Muscle layer of colon (tissue), 2 donors: Measurements from ENCODE around the gene PRKAG3.

Source experiments
- H3K27ac ChIP-seq: one replicate; pipeline ENCODE4 v1.7.0; 2013; ENCODE audit warnings: low read depth, mild to moderate bottlenecking, low read length, moderate library complexity
- H3K27me3 ChIP-seq, 2 donors: one replicate each; pipeline ENCODE4 v1.7.0; 2013; ENCODE audit warnings: low read length in 2 of 2, mild to moderate bottlenecking in 2 of 2; ENCODE audit not compliant: insufficient read depth in 2 of 2, control insufficient read depth in 1 of 2
- H3K36me3 ChIP-seq: one replicate; pipeline ENCODE4 v1.7.0; 2013; ENCODE audit warnings: mild to moderate bottlenecking, low read length; ENCODE audit not compliant: insufficient read depth
- H3K4me1 ChIP-seq: one replicate; pipeline ENCODE4 v1.7.0; 2013; ENCODE audit warnings: mild to moderate bottlenecking, low read length; ENCODE audit not compliant: insufficient read depth
- H3K4me3 ChIP-seq, 2 donors: one replicate each; pipeline ENCODE4 v1.7.0; 2013; ENCODE audit warnings: low read length in 2 of 2, low read depth in 1 of 2, mild to moderate bottlenecking in 1 of 2, moderate library complexity in 1 of 2
- H3K9ac ChIP-seq: one replicate; pipeline ENCODE4 v1.7.0; 2013; ENCODE audit warnings: low read length
- H3K9me3 ChIP-seq: one replicate; pipeline ENCODE4 v1.7.0; 2013; ENCODE audit warnings: mild to moderate bottlenecking, low read length
- donor health status: abdominal sarcoma.
- donor health status: Adenocarcinoma of cecum.

Gene PRKAG3

DNA sequence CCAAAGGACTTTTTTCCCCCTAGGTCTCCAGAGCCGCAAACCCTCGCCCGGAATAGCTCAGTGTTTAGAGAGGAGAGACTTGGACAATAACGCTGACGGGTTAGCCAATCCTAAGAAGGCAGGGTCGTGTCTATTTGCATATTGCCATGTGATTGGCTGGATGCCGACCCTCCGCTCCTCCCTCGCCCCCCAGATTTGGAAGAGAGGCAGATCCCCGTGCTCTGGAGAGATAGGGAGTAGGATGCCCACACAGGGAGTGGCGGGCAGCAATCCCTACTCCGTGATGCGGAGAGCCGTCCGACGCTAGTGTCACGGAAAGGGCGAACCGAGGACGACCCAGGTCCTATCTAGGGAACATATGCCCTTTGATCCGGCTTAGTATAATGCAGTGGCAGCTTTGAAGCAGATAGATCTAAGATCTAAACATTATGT lies 29.4 kb upstream of the PRKAG3 start:
- no peaks in the 10 kb centered on the region for H3K9me3 ChIP-seq
- H3K36me3 ChIP-seq = no peaks in the 10 kb centered on the region
- H3K4me1 ChIP-seq = peaks cover 14% of the 10 kb centered on the region
- H3K27me3 ChIP-seq = peaks cover 50 to 79% of the 10 kb centered on the region in 2 donors
- H3K9ac ChIP-seq = no peak overlapping the region
- no peak overlapping the region for H3K27ac ChIP-seq
- no peak overlapping the region for H3K4me3 ChIP-seq

DNA sequence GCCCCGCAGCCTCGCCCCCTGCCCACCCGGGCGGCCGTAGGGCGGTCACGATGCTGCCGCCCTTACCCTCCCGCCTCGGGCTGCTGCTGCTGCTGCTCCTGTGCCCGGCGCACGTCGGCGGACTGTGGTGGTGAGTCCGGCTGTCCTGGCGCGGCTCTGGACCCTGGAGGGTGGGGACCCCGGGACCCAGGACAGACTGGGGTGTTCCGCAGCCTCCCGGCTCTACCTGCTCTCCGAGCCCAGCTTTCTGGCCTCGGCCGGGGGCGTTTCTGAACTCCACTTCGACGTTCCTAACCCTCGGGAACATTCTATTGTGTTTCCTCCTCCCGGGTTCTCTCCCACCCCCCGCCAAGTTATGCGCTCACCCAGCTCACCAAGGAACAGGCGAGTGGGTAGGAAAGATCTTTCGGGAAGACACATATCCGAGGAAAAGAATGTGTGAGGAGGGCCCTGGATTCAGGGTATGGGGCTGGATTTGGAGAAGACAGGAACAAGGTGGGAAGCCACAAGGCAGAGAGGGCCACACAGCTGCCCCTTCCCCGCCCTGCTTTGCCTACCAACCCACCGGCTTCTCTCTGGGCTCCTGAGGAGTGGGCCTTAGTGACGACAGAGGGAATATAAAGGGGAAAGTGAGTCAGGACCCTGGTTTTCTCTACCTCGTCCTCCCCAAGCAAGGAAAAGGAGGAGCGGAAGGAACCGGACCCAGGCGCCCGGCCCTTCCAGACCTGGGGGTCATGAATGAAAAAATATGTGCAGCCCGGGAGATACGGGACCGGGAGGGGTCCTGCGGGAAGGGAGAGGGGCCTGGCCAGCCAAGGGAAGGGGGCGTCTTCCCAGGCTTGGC lies 28.6 kb upstream of the PRKAG3 start:
- Histone ChIP-seq H3K36me3 (no peaks in the 10 kb centered on the region), H3K27me3 (peaks cover 50 to 83% of the 10 kb centered on the region in 2 donors), H3K4me1 (peaks cover 14% of the 10 kb centered on the region), H3K27ac (no peak overlapping the region), H3K9me3 (no peaks in the 10 kb centered on the region), H3K4me3 (peak overlapping the region in 1 of 2 donors; percentile 50), H3K9ac (no peak overlapping the region)

DNA sequence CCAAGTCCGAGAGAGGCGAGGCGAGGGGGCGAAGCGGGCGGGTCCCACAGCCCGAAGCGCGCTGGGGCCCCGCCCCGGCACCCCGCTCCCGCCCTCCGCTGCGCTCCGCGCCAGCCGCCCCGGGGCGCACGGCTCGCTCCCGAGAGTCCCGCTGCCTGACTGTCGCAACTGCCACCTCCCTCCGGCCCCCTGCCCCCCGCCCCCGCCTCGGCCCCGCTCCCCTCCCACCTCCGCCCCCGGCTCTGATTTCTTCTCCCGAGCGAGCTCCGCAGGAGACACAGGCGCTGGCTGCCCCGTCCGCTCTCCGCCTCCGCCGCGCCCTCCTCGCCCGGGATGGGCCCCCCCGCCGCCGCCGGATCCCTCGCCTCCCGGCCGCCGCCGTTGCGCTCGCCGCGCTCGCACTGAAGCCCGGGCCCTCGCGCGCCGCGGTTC lies 28.0 kb upstream of the PRKAG3 start, which contains the start of gene WNT6:
Gene WNT6, plus strand, starts transcription at position 250 of the 432 bp plus-strand sequence. CDS start 233 bp downstream, outside the sequence.
- peaks cover 14% of the 10 kb centered on the region for H3K4me1 ChIP-seq
- H3K9me3 ChIP-seq = no peaks in the 10 kb centered on the region
- no peak within 1 kb of the TSS for H3K9ac ChIP-seq

DNA sequence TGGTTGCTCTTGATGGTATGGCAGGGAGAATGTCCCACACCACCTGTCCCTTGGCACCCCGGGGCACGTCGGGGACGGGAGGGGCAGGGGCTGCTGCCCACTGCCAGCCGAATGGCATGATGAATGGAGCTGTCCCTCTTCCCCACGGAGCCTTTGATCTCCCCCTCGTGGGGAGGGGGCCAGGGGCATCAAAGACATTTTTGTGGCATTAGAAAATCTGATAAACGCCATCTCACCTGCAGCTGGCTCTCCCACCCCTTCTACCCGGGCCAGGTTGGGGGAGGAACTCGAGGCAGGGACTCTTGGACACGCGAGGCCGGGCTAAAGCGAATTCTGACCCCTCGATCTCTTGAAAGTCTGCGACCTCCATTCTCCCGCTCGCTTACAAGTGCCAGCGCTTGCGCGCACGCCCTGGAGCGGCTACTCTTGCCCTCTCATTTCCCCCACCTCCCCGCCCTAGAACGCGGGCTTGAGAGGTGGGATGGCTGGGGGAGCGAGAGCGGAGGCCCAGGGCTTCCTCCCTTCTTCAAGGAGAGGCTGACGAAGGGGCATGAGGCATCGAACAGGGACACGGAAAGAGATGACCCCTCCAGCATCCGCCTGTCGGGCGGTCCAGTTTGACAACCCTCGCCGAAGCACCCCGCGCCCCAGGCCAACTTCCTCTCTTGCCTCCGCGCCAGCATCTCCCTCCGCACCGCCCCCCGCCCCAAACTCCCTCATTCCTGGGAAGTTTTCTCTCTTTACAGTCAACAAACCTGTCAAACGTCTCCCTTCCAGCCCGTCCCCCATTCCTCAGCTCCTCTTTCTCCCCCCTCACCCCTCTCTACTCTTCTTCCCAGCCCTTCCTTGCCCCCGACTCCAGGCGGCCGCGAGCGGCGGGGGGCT lies 27.3 kb upstream of the PRKAG3 start:
- Histone ChIP-seq H3K27me3 (peaks cover 48 to 81% of the 10 kb centered on the region in 2 donors), H3K4me3 (no peak overlapping the region), H3K36me3 (no peaks in the 10 kb centered on the region), H3K9ac (no peak overlapping the region), H3K4me1 (peaks cover 14% of the 10 kb centered on the region), H3K27ac (no peak overlapping the region), H3K9me3 (no peaks in the 10 kb centered on the region)

More for the DNA sequence above, 28.0 kb upstream of the PRKAG3 start, which contains the start of gene WNT6:
- peaks cover 50 to 81% of the 10 kb centered on the region in 2 donors for H3K27me3 ChIP-seq
- no peak within 1 kb of the TSS for H3K27ac ChIP-seq
- H3K36me3 ChIP-seq = no peaks in the 10 kb centered on the region
- peak within 1 kb of the TSS in 1 of 2 donors; percentile 50 for H3K4me3 ChIP-seq

DNA sequence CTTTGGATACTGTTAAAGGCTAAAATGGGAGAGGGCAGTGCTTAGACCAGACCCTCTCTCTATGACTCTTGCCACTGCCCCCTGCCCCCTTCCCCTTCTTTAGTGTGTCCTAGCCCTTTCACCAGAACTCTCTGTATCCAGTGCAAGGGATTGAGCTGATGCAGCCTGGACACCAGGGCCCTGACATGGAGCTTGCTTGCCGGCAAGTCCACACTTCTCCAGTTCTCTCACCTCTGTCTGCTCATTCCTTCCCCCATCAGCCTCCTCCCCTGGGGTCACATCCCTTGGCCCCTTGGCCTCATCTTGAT lies 26.5 kb upstream of the PRKAG3 start:
- Histone ChIP-seq H3K9me3 (no peaks in the 10 kb centered on the region), H3K27ac (no peak overlapping the region), H3K4me1 (peaks cover 14% of the 10 kb centered on the region), H3K36me3 (no peaks in the 10 kb centered on the region), H3K4me3 (no peak overlapping the region), H3K27me3 (peaks cover 44 to 82% of the 10 kb centered on the region in 2 donors), H3K9ac (no peak overlapping the region)

DNA sequence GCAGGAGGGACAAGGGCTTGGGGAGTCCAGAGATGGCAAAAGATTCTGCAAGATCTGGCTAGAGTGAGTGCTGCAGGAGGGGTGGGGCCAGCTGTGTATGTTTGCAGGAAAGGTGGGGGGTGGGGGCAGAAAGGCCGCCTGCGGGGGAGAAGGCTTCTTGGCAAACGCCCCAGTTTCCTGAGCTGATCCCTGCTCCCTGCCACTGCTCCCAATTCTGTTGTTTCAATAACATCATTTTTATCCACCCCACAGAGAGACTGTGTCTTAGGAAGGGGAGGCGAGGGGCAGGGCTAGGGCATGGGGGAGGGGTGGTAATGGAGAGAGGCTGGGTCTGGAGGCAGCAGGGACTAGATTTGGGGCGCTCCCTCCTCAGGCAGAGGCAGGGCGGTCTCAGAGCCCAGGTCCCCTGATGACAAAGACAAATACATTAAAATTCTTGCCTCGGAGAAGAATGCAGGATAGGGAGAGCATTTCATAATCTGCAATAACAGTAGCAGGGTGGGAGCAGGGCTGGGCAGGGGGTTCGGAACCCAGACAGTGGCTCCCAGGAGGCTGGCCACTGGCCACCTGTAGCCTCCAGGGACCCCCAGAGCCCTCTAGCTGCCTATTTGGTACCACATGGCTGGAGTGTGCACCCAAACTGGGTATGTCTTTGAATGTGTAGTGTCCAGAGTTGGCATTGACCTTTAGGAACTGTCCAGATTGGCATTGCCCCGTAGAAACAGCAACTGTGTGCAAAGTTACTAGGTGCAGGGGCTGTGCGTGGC lies 26.0 kb upstream of the PRKAG3 start:
- no peaks in the 10 kb centered on the region for H3K36me3 ChIP-seq
- H3K9me3 ChIP-seq = no peaks in the 10 kb centered on the region
- H3K27me3 ChIP-seq = peaks cover 42 to 85% of the 10 kb centered on the region in 2 donors
- H3K4me3 ChIP-seq = no peak overlapping the region
- H3K4me1 ChIP-seq = peaks cover 14% of the 10 kb centered on the region
- H3K9ac ChIP-seq = no peak overlapping the region
- H3K27ac ChIP-seq = no peak overlapping the region

DNA sequence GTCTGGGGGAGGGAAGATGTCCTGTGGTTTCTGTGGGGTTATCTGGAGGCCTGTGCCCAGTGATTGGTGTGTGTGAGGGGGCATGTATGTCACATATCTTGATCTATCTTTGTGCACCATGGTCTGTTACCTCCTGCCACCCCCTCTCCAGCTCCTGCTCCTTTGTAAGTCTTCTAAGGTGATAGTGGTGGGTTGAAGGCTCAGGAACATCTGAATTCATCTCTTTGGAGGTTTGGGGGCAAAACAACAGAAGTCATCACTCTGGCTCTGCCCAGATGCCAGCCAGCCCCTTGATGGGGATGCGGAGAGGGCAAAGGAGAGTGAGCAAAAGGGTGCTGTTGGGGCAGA lies 25.3 kb upstream of the PRKAG3 start:
- no peak overlapping the region for H3K4me3 ChIP-seq
- H3K9me3 ChIP-seq = no peaks in the 10 kb centered on the region
- peaks cover 14% of the 10 kb centered on the region for H3K4me1 ChIP-seq
- no peaks in the 10 kb centered on the region for H3K36me3 ChIP-seq
- no peak overlapping the region for H3K27ac ChIP-seq
- no peak overlapping the region for H3K9ac ChIP-seq
- peaks cover 41 to 84% of the 10 kb centered on the region in 2 donors for H3K27me3 ChIP-seq

DNA sequence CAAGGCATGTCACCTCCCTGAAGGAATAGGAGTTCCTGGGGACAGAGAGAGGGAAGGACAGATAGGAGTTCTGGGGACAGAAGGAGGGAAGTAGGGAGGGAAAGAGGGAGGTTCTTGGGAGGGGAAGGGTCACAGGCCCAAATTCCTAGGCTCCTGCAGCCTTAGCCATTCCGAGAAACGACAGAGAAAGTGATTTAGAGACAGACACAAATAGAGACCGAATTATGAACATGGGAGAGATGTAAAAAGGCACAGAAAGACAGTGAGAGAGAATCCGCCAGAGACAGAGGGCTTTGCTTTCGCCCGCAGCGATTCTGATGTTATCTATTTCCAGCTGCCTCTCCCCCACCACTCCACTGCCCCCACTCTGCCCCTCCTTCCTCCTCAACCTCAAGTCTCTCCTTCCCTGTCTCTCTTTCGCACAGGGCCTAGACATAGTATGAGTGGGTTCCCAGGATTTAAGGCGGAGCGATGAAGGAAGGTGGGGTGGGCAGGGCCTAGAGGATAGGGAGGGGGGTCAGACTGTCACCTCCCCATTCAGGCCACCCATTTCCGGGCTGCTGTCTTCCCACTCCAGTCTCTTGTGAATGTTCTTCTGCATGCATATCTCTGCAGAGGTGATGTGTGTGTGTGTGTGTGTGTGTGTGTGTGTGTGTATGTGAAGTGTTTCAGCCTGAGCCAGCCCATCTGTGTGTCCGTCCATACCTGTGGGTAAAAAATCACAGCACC lies 24.7 kb upstream of the PRKAG3 start:
- Histone ChIP-seq H3K4me1 (peaks cover 13% of the 10 kb centered on the region), H3K27ac (no peak overlapping the region), H3K27me3 (peaks cover 36 to 83% of the 10 kb centered on the region in 2 donors), H3K4me3 (no peak overlapping the region), H3K9me3 (no peaks in the 10 kb centered on the region), H3K36me3 (no peaks in the 10 kb centered on the region), H3K9ac (no peak overlapping the region)

DNA sequence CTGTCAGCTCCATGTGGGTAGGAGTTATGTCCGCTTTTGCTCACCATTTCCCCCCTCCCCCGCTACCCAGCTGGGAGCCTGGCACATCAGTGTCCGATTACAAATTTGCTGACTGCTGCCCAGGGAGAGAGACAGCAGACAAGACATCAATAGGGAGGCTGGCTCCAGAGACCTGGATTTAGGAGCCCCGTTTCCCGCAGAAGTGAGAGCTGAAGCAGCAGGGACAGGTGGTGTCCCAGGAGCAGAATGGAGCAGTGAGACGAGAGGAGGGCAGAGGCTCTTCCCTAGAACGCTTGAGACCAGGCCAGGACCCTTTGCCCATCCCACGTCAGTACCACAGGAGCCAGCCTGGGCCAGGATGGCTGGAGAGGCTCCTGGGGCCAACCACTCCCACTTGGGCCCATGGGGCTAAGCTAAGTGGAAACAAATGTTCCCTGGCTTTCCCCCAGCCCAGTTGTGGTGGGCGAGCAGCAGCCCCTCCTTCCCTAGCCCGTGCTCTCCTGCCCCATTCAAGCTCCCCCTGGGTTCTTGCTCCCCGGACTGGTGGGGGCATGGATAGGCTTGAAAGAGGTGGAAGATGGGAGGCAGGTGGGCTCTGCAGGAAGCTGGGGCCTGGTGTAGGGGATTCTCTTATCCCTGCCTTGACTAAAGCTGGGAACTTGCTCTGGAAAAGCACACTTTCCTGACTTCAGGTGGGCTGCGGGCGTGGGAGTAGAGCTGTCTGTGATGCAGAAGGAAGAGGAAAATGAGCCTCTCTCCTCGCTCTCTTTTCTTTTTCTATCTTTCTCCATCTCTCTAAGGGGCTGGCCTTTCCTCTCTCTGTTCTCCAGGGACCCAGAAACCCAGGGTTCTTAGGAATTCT lies 23.9 kb upstream of the PRKAG3 start:
- no peaks in the 10 kb centered on the region for H3K9me3 ChIP-seq
- no peaks in the 10 kb centered on the region for H3K36me3 ChIP-seq
- no peak overlapping the region for H3K9ac ChIP-seq
- H3K4me3 ChIP-seq = no peak overlapping the region
- H3K27ac ChIP-seq = no peak overlapping the region
- peaks cover 29 to 83% of the 10 kb centered on the region in 2 donors for H3K27me3 ChIP-seq
- peaks cover 7% of the 10 kb centered on the region for H3K4me1 ChIP-seq

DNA sequence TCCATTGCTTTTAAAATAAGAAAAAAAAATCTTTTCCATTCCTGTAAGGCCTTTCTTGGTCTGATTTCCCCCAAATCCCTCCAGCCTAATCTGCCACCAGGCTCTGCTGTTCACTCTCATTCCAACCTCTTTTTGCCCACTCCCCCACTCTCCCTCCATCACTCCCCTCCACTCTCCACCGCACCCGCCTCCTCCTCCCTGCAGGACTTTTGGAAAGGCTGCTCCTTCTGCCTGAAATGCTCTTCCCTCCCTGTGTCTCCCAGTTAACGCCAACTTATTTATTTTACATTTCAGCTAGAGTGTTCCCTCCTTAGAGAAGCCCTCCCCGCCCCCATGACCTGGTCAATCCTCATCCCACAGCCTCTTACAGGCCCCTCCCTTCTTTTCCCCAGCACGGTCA lies 23.3 kb upstream of the PRKAG3 start:
- H3K4me1 ChIP-seq = peaks cover under 1% of the 10 kb centered on the region
- H3K27ac ChIP-seq = no peak overlapping the region
- no peaks in the 10 kb centered on the region for H3K36me3 ChIP-seq
- H3K9ac ChIP-seq = no peak overlapping the region
- H3K27me3 ChIP-seq = peaks cover 23 to 77% of the 10 kb centered on the region in 2 donors
- no peak overlapping the region for H3K4me3 ChIP-seq
- H3K9me3 ChIP-seq = no peaks in the 10 kb centered on the region
